Stimulated activated naive CD4-positive, alpha-beta T cell (primary cell): ENCODE results near the gene MLXIP.
"Not testable (repeated sequence)": the region's sequence is repeated elsewhere in the genome, so short reads cannot be mapped to it uniquely, and the experiment has no call there.

Experiments
- DNase-seq, 6 experiments: peaks; one replicate each; lab custom pipeline; 2025; lab: John Stamatoyannopoulos, UW

The MLXIP gene

GRCh38 chr12:122054842-122055520, 23.6 kb upstream of the MLXIP start:
- DNase-seq: no peak

GRCh38 chr12:122056406-122056805, 22.1 kb upstream of the MLXIP start:
- not testable (repeated sequence) for DNase-seq

GRCh38 chr12:122057007-122057735, 21.4 kb upstream of the MLXIP start:
- no peak for DNase-seq

DNA sequence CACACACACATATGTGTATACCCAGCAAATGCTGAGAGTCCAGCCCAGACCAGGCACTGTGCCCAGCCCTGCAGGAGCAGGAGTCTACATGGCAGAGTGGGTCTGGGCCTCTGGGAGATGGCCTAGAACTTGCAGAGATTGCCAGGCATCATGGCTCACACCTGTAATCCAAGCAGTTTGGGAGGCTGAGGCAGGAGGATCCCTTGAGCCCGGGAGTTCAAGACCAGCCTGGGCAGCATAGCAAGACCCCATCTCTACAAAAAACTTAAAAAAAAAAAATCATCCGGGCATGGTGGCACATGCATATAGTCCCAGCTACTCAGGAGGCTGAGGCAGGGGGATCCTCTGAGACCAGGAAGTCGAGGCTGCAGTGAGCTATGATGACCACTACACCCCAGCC, 20.8 kb upstream of the MLXIP start:
- DNase-seq: no peak

GRCh38 chr12:122058549-122059149, 19.9 kb upstream of the MLXIP start:
- DNase-seq: no peak

- DNase-seq: no peak
Observed at GRCh38 chr12:122059203-122059960, 19.2 kb upstream of the MLXIP start.

DNA sequence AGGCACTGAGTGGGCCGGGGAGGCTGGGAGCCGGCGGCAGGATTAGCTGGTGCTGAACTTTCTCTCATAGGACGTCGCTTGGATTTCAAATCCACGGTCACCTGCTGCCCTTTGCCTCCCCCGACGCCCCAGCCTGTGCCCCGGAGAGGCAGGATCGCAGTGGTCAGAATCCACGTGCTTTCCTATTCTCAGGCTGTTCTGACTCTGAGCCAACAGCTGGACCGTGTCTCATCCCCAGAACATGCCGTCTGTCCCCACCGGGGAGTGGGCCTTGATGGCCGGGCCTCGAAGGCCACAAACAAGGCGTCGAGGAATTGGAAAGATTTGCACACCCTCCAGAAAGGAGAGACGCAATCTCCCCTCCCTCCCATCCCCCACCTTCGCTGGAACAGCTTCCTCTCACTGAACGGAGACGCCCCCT, 18.5 kb upstream of the MLXIP start:
- DNase-seq: no peak

- DNase-seq: no peak
Observed at GRCh38 chr12:122061253-122061652, 17.3 kb upstream of the MLXIP start.

- DNase-seq: peak in 1 of 6 experiments; percentile 5
Observed at GRCh38 chr12:122062832-122063693, 15.5 kb upstream of the MLXIP start.

- DNase-seq: no peak
Observed at GRCh38 chr12:122063694-122064024, 14.9 kb upstream of the MLXIP start.

DNA sequence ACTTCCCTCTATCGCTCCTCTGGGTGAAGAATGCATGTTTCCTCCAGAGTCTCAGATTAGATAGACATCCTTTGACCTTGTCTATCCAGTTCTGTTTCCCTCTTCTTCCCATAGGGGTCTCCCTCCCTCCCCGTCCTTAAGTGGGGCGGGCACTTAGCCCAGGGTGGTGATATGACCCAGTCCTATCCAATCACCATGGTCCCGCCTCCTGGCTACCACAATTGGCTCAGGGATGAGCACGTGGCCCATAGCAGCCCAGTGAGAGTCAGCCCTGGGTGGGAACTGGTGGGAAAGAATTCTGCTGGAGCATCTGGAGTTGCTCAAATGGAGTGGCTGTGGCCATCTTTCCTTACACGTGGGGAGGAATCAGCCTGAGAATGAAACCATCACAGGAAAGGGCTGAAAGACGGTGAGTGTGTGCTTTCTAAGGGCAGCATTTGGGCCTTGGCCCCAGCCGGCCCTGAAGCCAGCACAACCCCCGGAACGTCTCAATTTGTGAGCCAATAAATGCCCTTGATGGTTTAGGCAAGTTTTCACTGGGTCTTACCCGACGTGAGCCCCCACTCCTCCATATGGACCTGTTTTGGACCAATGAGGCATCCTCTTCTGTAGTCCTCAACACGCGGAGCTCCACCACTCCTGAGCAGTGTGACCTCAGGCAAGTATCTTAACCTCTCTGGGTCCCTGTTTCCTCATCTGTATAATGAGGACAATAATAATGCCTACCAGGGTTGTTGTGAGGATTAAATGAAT, 14.4 kb upstream of the MLXIP start:
- peak in 3 of 6 experiments; percentile 9 to 25 (median 14) for DNase-seq

DNA sequence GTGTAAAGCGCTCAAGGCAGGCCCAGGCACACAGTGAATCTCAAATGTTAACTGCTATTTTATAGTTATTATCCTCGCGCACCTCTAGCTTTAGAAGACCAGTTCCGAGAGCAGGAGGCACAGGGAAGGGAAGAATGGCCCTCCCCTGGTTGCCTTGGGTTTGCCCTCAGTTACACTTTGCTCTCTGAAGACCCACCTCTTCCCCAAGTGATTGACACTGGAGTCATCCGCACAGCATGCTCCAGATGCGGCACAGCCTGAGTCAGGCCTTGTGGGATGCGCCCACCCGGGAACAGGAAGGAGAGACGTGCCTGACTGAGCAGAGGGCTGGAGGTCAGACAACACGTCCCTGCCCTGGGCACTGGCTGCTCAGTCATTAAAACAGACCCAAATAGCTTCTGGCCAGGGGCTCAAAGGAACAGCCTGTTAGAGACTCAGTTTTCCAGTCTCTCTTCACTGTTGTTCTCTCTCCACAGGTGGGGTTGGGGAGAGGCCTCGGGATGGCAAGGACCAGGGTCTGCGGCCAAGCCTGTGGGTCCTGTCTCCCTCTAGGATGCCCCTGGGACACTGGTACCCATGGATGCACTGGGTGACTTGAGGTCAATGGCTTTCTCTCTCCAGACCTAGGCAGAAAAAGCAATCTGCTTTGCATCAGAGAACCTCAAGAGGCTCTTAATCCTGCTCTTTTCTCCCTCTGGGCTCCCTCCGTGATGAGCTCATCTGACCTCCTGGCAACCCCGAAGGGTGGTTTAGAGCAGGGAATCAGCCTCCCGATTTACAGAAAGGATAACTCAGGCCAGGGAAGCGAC, 13.6 kb upstream of the MLXIP start:
- DNase-seq: no peak

GRCh38 chr12:122067548-122067947, 11.0 kb upstream of the MLXIP start:
- no peak for DNase-seq

- DNase-seq: peak in 3 of 6 experiments; percentile 9 to 36 (median 25)
Observed at GRCh38 chr12:122067966-122068365, 10.6 kb upstream of the MLXIP start.

GRCh38 chr12:122072031-122072970, 6.3 kb upstream of the MLXIP start:
- DNase-seq: no peak

DNA sequence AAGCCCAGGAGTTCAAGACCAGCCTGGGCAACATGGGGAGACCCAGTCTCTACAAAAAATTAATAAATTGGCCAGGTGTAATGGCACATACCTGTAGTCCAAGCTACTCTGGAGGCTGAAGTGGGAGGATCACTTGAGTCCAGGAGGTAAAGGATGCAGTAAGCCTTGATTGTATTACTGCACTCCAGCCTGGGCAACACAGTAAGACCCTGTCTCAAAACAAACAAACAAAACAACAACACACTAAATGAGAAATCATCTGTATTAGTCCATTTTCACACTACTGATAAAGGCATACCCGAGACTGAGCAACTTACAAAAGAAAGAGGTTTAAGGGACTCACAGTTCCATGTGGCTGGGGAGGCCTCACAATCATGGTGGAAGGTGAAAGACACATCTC, 4.7 kb upstream of the MLXIP start:
- DNase-seq: no peak

- DNase-seq: no peak
Observed at GRCh38 chr12:122076743-122077495, 1.6 kb upstream of the MLXIP start.

DNA sequence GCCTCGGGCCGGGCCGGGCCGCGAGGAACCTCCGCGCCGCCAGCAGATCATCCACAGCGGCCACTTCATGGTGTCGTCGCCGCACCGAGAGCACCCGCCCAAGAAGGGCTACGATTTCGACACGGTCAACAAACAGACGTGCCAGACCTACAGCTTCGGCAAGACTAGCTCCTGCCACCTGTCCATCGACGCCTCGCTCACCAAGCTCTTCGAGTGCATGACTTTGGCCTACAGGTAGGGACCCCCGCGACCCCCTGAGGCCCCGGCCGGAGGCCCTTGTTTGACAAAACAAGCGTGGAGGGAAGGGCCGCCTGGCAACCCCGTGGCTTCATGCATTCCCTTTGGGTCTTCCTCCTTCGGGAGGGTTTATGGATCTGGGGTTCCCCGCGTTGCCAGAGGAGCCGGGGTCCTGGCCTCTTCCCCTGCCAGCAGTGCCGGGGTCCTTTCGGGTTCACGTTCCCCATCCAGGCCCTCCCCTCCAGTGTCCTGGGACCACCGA, 526 bp downstream of the MLXIP start:
- DNase-seq: peak in 3 of 6 experiments; percentile 34 to 59 (median 45)
